BE2C (cell line): Measurements from ENCODE around the gene GPER1.
"Not testable (repeated sequence)": the region's sequence is repeated elsewhere in the genome, so short reads cannot be mapped to it uniquely, and the experiment has no call there.

ENCODE experiments used
- DNase-seq: peaks from one replicate; pipeline ENCODE4 v3.0.0-alpha.2; 2020
- H3K27me3 ChIP-seq: fragments of 250-450 bp; sonication (Bioruptor Pico); 2 replicates; pipeline ENCODE4 v1.5.1; 2020; ENCODE audit warnings: mild to moderate bottlenecking
- H3K36me3 ChIP-seq: fragments of 250-450 bp; sonication (Bioruptor Pico); 2 replicates; pipeline ENCODE4 v1.5.1; 2020; ENCODE audit warnings: mild to moderate bottlenecking
- H3K4me1 ChIP-seq: fragments of 250-450 bp; sonication (Bioruptor Pico); 2 replicates; pipeline ENCODE4 v1.5.1; 2020
- H3K4me3 ChIP-seq: 2 replicates; pipeline ENCODE4 v1.5.1; 2011; ENCODE audit warnings: low read depth, low read length
- H3K9me3 ChIP-seq: fragments of 250-450 bp; sonication (Bioruptor Pico); 2 replicates; pipeline ENCODE4 v1.5.1; 2020
- TF ChIP-seq, protein P1 (sequence below): IDR thresholded peaks from 2 replicates; pipeline ENCODE4 v1.5.1; 2012; ENCODE audit warnings: mild to moderate bottlenecking, low read depth, low read length

Gene GPER1

GRCh38 chr7:1137517-1138167, 49.7 kb downstream of the GPER1 start:
- H3K27me3 ChIP-seq = no peaks in the 10 kb centered on the region
- DNase-seq = no peak

DNA sequence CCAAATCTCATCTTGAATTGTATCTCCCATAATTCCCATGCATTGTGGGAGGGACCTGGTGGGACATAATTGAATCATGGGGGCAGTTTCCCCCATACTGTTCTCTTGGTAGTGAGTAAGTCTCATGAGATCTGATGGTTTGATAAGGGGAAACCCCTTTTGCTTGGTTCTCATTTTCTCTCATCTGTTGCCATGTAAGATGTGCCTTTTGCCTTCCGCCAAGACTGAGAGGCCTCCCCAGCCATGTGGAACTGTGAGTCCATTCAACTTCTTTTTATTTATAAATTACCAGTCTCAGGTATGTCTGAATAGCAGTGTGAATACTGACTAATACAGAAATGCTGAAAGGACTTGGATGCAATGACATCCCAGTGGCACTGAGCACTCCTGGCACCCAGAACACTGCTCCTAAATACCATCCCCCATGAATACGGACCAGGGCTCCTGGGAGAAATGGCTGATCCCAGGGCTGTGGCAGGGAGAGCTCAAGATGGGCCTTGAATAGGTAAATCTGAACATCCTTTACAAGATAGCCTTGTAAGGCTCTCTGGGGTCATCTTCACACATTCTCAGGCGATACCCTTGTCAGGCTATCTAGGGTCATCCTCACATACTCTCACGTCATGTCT, 52.7 kb downstream of the GPER1 start:
- H3K4me1 ChIP-seq = peaks cover 7% of the 10 kb centered on the region
- H3K4me3 ChIP-seq = no peak overlapping the region
- no peaks in the 10 kb centered on the region for H3K9me3 ChIP-seq
- TF ChIP-seq, protein P1, sequence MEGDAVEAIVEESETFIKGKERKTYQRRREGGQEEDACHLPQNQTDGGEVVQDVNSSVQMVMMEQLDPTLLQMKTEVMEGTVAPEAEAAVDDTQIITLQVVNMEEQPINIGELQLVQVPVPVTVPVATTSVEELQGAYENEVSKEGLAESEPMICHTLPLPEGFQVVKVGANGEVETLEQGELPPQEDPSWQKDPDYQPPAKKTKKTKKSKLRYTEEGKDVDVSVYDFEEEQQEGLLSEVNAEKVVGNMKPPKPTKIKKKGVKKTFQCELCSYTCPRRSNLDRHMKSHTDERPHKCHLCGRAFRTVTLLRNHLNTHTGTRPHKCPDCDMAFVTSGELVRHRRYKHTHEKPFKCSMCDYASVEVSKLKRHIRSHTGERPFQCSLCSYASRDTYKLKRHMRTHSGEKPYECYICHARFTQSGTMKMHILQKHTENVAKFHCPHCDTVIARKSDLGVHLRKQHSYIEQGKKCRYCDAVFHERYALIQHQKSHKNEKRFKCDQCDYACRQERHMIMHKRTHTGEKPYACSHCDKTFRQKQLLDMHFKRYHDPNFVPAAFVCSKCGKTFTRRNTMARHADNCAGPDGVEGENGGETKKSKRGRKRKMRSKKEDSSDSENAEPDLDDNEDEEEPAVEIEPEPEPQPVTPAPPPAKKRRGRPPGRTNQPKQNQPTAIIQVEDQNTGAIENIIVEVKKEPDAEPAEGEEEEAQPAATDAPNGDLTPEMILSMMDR = no peak
- no peak for DNase-seq
- no peaks in the 10 kb centered on the region for H3K36me3 ChIP-seq
- no peaks in the 10 kb centered on the region for H3K27me3 ChIP-seq

More at GRCh38 chr7:1137517-1138167, 49.7 kb downstream of the GPER1 start:
- Histone ChIP-seq H3K4me1 (peaks cover 7% of the 10 kb centered on the region), H3K4me3 (peak overlapping the region; percentile 91), H3K9me3 (no peaks in the 10 kb centered on the region), H3K36me3 (no peaks in the 10 kb centered on the region)
- TF ChIP-seq, protein P1 = no peak

GRCh38 chr7:1141651-1142050, 53.7 kb downstream of the GPER1 start:
- TF ChIP-seq, protein P1 = no peak
- no peaks in the 10 kb centered on the region for H3K27me3 ChIP-seq
- no peaks in the 10 kb centered on the region for H3K36me3 ChIP-seq
- H3K4me3 ChIP-seq = no peak overlapping the region
- no peak for DNase-seq
- no peaks in the 10 kb centered on the region for H3K9me3 ChIP-seq
- peaks cover 7% of the 10 kb centered on the region for H3K4me1 ChIP-seq

- Histone ChIP-seq H3K27me3 (no peaks in the 10 kb centered on the region), H3K36me3 (no peaks in the 10 kb centered on the region), H3K4me1 (peaks cover 7% of the 10 kb centered on the region), H3K4me3 (0 out of 2 replicates have a peak overlapping the region, but pooled peaks have one; percentile 0), H3K9me3 (no peaks in the 10 kb centered on the region)
- TF ChIP-seq, protein P1 = no peak
- DNase-seq = no peak
These were observed 54.2 kb downstream of the GPER1 start for GRCh38 chr7:1142051-1142635.

DNA sequence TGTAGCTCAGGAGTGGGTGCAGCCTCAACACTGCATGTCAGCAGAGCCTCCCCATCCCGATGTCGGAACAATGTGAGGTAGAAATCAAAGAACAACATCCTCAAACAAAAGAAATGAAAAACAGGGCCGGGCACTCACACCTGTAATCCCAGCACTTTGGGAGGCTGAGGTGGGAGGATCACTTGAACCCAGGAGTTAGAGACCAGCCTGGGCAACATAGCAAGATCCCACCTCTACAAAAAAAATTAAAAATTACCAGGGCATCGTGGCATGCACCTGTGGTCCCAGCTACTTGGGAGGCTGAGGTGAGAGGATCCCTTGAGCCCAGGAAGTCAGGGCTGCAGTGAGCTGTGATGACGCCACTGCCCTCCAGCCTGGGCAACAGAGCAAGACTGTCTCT, 55.1 kb downstream of the GPER1 start:
- H3K27me3 ChIP-seq, H3K9me3 ChIP-seq: not testable (repeated sequence)

More for the DNA sequence above, 55.1 kb downstream of the GPER1 start:
- not testable (repeated sequence) for H3K4me3 ChIP-seq, H3K4me1 ChIP-seq, H3K36me3 ChIP-seq, DNase-seq
